Right lobe of liver (tissue), 4 donors: ENCODE results near the gene LRFN2.

Source experiments
- POLR2A ChIP-seq: fragments of 450-650 bp; IDR thresholded peaks from one replicate; pipeline ENCODE4 v1.6.1; 2017; ENCODE audit warnings: antibody characterized with exemption, mild to moderate bottlenecking
- TF ChIP-seq, protein P1 (sequence below), 4 donors: fragments of 200-600 bp in 3 of 4; fragments of 450-650 bp in 1 of 4; IDR thresholded peaks; one replicate each; pipeline versions ENCODE4 v1.5.1 to v1.8.0; 2016 to 2022; ENCODE audit warnings: antibody characterized with exemption in 4 of 4, mild to moderate bottlenecking in 2 of 4
- donor health status: DM: no; HTN: no; CAD: no.
- donor health status: DM: no; HTN: no; CAD: no.
- donor health status: DM: no; HTN: yes; CAD: no.

DNA sequence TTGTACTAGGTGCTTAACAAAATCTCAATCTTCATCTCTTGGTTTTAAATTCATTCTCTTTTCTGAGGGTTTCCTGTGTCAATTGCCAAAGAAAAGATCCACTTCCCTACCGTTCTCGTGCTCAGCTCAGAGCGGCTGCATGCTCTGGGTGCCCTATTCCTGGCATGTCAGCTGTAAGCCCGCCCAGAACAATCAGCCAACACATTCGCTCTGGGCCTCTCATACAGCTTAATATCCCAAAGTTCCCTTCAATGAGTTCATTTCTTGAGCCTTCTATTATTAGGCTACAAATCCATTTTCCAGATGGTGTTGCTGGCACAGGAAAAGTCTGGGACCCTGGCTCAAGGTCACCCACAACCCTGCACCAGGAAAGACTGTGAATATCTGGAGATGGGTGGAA is 24.3 kb upstream of the LRFN2 start:
- TF ChIP-seq, protein P1, sequence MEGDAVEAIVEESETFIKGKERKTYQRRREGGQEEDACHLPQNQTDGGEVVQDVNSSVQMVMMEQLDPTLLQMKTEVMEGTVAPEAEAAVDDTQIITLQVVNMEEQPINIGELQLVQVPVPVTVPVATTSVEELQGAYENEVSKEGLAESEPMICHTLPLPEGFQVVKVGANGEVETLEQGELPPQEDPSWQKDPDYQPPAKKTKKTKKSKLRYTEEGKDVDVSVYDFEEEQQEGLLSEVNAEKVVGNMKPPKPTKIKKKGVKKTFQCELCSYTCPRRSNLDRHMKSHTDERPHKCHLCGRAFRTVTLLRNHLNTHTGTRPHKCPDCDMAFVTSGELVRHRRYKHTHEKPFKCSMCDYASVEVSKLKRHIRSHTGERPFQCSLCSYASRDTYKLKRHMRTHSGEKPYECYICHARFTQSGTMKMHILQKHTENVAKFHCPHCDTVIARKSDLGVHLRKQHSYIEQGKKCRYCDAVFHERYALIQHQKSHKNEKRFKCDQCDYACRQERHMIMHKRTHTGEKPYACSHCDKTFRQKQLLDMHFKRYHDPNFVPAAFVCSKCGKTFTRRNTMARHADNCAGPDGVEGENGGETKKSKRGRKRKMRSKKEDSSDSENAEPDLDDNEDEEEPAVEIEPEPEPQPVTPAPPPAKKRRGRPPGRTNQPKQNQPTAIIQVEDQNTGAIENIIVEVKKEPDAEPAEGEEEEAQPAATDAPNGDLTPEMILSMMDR (IDR thresholded peaks at IDR 0.05): no peak
- no peak for TF ChIP-seq POLR2A
